Gastrocnemius medialis (tissue), 4 donors: Measurements from ENCODE around the gene CREBBP. TPM values are rescaled to one million over a fixed set of nuclear protein-coding genes. Genes with fewer than 3 reads are reported as not detected.

Source experiments
- ATAC-seq, 2 donors: fragments of 150-250 bp; one replicate each; pipeline ENCODE4 v1.9.1; 2016
- DNase-seq, 2 donors: peaks; one replicate each; pipeline ENCODE4 v3.0.0-alpha.2; 2019
- H3K27ac ChIP-seq, 4 donors: fragments of 200-600 bp; sonication (generic); 1 replicate in 1 of 4; 2 replicates in 3 of 4; pipeline ENCODE4 v1.5.1; 2016 to 2018; ENCODE audit warnings: mild to moderate bottlenecking in 2 of 4, moderate library complexity in 1 of 4
- H3K27me3 ChIP-seq, 3 donors: fragments of 200-600 bp; sonication (generic) in 2 of 3; 1 replicate in 1 of 3; 2 replicates in 2 of 3; pipeline versions ENCODE4 v1.5.1 to v1.6.0; 2016 to 2019; ENCODE audit warnings: mild to moderate bottlenecking in 1 of 3, moderate library complexity in 1 of 3
- H3K36me3 ChIP-seq, 2 donors: fragments of 200-600 bp; sonication (generic) in 1 of 2; one replicate each; pipeline ENCODE4 v1.5.1; 2017 to 2018
- H3K4me1 ChIP-seq, 2 donors: fragments of 200-600 bp; sonication (generic) in 1 of 2; one replicate each; pipeline ENCODE4 v1.5.1; 2016 to 2017; ENCODE audit warnings: mild to moderate bottlenecking in 2 of 2
- H3K4me3 ChIP-seq, 4 donors: fragments of 200-600 bp; sonication (generic) in 3 of 4; 1 replicate in 1 of 4; 2 replicates in 3 of 4; pipeline ENCODE4 v1.5.1; 2016 to 2019; ENCODE audit warnings: mild to moderate bottlenecking in 2 of 4
- H3K9me3 ChIP-seq, 3 donors: fragments of 200-600 bp; sonication (generic) in 2 of 3; 1 replicate in 1 of 3; 2 replicates in 2 of 3; pipeline ENCODE4 v1.5.1; 2016 to 2019
- POLR2A ChIP-seq, 2 donors: fragments of 450-650 bp; IDR thresholded peaks; one replicate each; pipeline ENCODE4 v1.6.1; 2017; ENCODE audit warnings: antibody characterized with exemption in 2 of 2, mild to moderate bottlenecking in 2 of 2, moderate library complexity in 2 of 2
- in situ Hi-C, 4 donors: fragments of 200-750 bp; cut with MboI; loops; one replicate each; pipeline versions ENCODE4 v1.15.0 to v1.8.0; 2017; ENCODE audit warnings: low sequenced_read_pairs in 4 of 4
- intact Hi-C: fragments of 100-400 bp; cut with DNase I; formaldehyde crosslinking; loops from one replicate; pipeline ENCODE4 v1.15.1; 2023; ENCODE audit warnings: low total_unique reads
- total RNA-seq, 4 donors: library from RNA; depleted of rRNA; stranded (reverse); fragments of >200 nt; gene quantifications; one replicate each; pipeline versions ENCODE4 v1.1.0 to v1.2.3, GENCODE V29; 2016
- TF ChIP-seq, protein P1 (sequence below), 5 experiments: fragments of 450-650 bp in 3 of 5; fragments of 200-600 bp in 2 of 5; sonication (generic) in 2 of 5; IDR thresholded peaks in 4 of 5; conservative IDR thresholded peaks in 1 of 5; 1 replicate in 4 of 5; 2 replicates in 1 of 5; pipeline ENCODE4 v1.5.1; 2016 to 2019; ENCODE audit warnings: antibody characterized with exemption in 5 of 5, mild to moderate bottlenecking in 3 of 5, moderate library complexity in 3 of 5

CREBBP gene
- total RNA-seq, 4 donors from 2014 or later: 39.8 to 61.3 (median 53.5) TPM

GRCh38 chr16:3745751-3746355 is 134.7 kb downstream of the CREBBP start:
- Histone ChIP-seq H3K9me3 (no peaks in the 10 kb centered on the region), H3K27ac (peak overlapping the region; percentile 59 to 83 (median 74)), H3K4me1 (peaks cover 19 to 33% of the 10 kb centered on the region in 2 donors), H3K36me3 (peaks cover 0 to 69% of the 10 kb centered on the region in 2 donors), H3K27me3 (no peaks in the 10 kb centered on the region), H3K4me3 (no peak overlapping the region)
- in situ Hi-C loops: no loop called here
- intact Hi-C loops: no loop called here
- DNase-seq: peak; percentile 34 to 37
- TF ChIP-seq, protein P1, sequence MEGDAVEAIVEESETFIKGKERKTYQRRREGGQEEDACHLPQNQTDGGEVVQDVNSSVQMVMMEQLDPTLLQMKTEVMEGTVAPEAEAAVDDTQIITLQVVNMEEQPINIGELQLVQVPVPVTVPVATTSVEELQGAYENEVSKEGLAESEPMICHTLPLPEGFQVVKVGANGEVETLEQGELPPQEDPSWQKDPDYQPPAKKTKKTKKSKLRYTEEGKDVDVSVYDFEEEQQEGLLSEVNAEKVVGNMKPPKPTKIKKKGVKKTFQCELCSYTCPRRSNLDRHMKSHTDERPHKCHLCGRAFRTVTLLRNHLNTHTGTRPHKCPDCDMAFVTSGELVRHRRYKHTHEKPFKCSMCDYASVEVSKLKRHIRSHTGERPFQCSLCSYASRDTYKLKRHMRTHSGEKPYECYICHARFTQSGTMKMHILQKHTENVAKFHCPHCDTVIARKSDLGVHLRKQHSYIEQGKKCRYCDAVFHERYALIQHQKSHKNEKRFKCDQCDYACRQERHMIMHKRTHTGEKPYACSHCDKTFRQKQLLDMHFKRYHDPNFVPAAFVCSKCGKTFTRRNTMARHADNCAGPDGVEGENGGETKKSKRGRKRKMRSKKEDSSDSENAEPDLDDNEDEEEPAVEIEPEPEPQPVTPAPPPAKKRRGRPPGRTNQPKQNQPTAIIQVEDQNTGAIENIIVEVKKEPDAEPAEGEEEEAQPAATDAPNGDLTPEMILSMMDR (IDR thresholded peaks at IDR 0.05 in 4 of 5, conservative IDR thresholded peaks at IDR 0.05 in 1 of 5): no peak
- TF ChIP-seq POLR2A (IDR thresholded peaks at IDR 0.05): no peak
- ATAC-seq: peak; percentile 62 to 76

DNA sequence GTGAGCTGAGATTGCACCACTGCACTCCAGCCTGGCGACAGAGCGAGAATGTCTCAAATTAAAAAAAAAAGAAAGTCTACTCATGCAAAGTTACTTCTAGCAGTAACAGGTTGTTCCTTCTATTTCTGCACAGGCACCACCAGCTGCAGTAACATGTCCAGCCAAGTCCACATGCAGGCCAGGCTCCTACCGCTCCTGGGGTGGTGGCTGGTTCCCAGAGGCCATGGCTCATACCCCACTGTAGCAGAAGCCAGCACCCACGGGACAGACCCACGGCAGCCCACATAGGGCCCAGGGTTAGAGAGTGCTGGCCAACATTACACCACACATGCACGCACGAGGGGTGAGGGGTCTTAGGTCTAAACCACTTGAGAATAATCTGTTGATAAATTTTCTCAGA is 136.5 kb downstream of the CREBBP start:
- in situ Hi-C loops: no loop called here
- no peak overlapping the region for H3K4me3 ChIP-seq
- TF ChIP-seq, protein P1 (IDR thresholded peaks at IDR 0.05 in 4 of 5, conservative IDR thresholded peaks at IDR 0.05 in 1 of 5): no peak
- TF ChIP-seq POLR2A (IDR thresholded peaks at IDR 0.05): no peak
- no peaks in the 10 kb centered on the region for H3K27me3 ChIP-seq
- no peaks in the 10 kb centered on the region for H3K9me3 ChIP-seq
- H3K4me1 ChIP-seq: peaks cover 19 to 33% of the 10 kb centered on the region in 2 donors
- peaks cover 0 to 72% of the 10 kb centered on the region in 2 donors for H3K36me3 ChIP-seq
- H3K27ac ChIP-seq: peak overlapping the region in 3 of 4 donors; percentile 70 to 83 (median 79)
- DNase-seq (peak; percentile 62 to 75), ATAC-seq (peak; percentile 59 to 64)
- intact Hi-C loops: no loop called here

- in situ Hi-C loops (no loop called here), intact Hi-C loops (no loop called here)
- Histone ChIP-seq H3K4me3 (no peak overlapping the region), H3K27me3 (no peaks in the 10 kb centered on the region), H3K36me3 (peaks cover 0 to 96% of the 10 kb centered on the region in 2 donors), H3K9me3 (no peaks in the 10 kb centered on the region), H3K27ac (no peak overlapping the region), H3K4me1 (peaks cover 7 to 24% of the 10 kb centered on the region in 2 donors)
- ATAC-seq (no peak), DNase-seq (no peak)
- TF ChIP-seq, protein P1 (IDR thresholded peaks at IDR 0.05 in 4 of 5, conservative IDR thresholded peaks at IDR 0.05 in 1 of 5): no peak
Measured at GRCh38 chr16:3740934-3741333, 139.6 kb downstream of the CREBBP start.

GRCh38 chr16:3740186-3740585 is 140.3 kb downstream of the CREBBP start:
- DNase-seq: no peak
- no peak for TF ChIP-seq POLR2A (IDR thresholded peaks at IDR 0.05)
- TF ChIP-seq, protein P1 (IDR thresholded peaks at IDR 0.05 in 4 of 5, conservative IDR thresholded peaks at IDR 0.05 in 1 of 5): no peak
- ATAC-seq: no peak
- H3K27me3 ChIP-seq: no peaks in the 10 kb centered on the region
- no peaks in the 10 kb centered on the region for H3K9me3 ChIP-seq
- no peak overlapping the region for H3K4me3 ChIP-seq
- peaks cover 0 to 17% of the 10 kb centered on the region in 2 donors for H3K4me1 ChIP-seq
- H3K36me3 ChIP-seq: peaks cover 0 to 97% of the 10 kb centered on the region in 2 donors
- in situ Hi-C loops: no loop called here
- intact Hi-C loops: no loop called here
- no peak overlapping the region for H3K27ac ChIP-seq
